Retinal pigment epithelial cell (primary cell): ENCODE data around the gene CHRM5.

Experiments
- DNase-seq: peaks from one replicate; pipeline ENCODE4 v3.0.0-alpha.2; 2010; ENCODE audit warnings: low read depth
- H3K4me3 ChIP-seq: 2 replicates; pipeline ENCODE4 v1.5.1; 2011; ENCODE audit warnings: mild to moderate bottlenecking, low read length, control low read depth, moderate library complexity
- CTCF ChIP-seq: conservative IDR thresholded peaks from 2 replicates; pipeline ENCODE4 v1.5.1; 2011; ENCODE audit warnings: low read depth, low read length, control low read depth, inconsistent platforms

Gene CHRM5

GRCh38 chr15:33963831-33964664, 4.2 kb upstream of the CHRM5 start:
- peak; percentile 81 for TF ChIP-seq CTCF
- DNase-seq = peak; percentile 11
- no peak overlapping the region for H3K4me3 ChIP-seq

- H3K4me3 ChIP-seq = no peak overlapping the region
- TF ChIP-seq CTCF = no peak
- no peak for DNase-seq
Observed at GRCh38 chr15:33964665-33965040, 3.6 kb upstream of the CHRM5 start.

GRCh38 chr15:33968821-33969220, 524 bp downstream of the CHRM5 start:
- DNase-seq = no peak
- H3K4me3 ChIP-seq = no peak overlapping the region
- TF ChIP-seq CTCF = no peak

- no peak overlapping the region for H3K4me3 ChIP-seq
- no peak for TF ChIP-seq CTCF
- DNase-seq = no peak
Observed at GRCh38 chr15:33971811-33972210, 3.5 kb downstream of the CHRM5 start.

GRCh38 chr15:33975022-33975565, 6.8 kb downstream of the CHRM5 start:
- DNase-seq = no peak
- no peak overlapping the region for H3K4me3 ChIP-seq
- peak; percentile 8 for TF ChIP-seq CTCF

GRCh38 chr15:33980159-33980558, 11.9 kb downstream of the CHRM5 start:
- no peak for DNase-seq
- no peak for TF ChIP-seq CTCF
- H3K4me3 ChIP-seq = no peak overlapping the region

- no peak for DNase-seq
- no peak overlapping the region for H3K4me3 ChIP-seq
- TF ChIP-seq CTCF = no peak
Observed at GRCh38 chr15:33982516-33982915, 14.2 kb downstream of the CHRM5 start.
